Right renal pelvis (tissue), 4 donors: ENCODE results near the gene ABCC1. TPM values are rescaled to one million over a fixed set of nuclear protein-coding genes. Genes with fewer than 3 reads are reported as not detected.

Experiments
- DNase-seq, 4 donors: peaks; one replicate each; pipeline ENCODE4 v3.0.0-alpha.2; 2013; ENCODE audit warnings: low read depth in 4 of 4, low spot score in 3 of 4, missing footprints in 1 of 4
- polyA plus RNA-seq, 4 donors: library from polyadenylated mRNA; unstranded; fragments of 120-200 nt; gene quantifications; one replicate each; pipeline ENCODE4 v1.2.1, GENCODE V29; 2013; ENCODE audit not compliant: insufficient read length in 4 of 4

The ABCC1 gene
- polyA plus RNA-seq, 4 donors, result 23.0 to 25.8 (median 24.6) TPM

DNA sequence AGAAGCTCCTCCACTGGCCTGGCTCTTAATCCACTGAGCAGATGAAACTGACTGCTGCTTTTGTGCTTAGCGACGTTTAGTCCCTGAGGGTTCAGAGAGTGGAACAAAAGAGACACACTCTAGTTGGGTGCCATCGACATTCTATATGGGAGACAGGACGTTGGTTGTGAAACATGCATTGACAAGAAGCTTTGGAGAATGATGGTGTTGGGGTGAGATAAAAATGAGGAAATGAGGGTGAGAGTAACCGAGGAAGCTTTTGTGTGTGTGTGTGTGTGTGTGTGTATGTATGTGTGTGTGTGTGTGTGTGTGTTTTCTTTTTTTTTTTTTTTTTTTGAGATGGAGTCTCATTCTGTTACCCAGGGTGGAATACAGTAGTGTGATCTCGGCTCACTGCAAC lies 89.5 kb downstream of the ABCC1 start:
- DNase-seq, result no peak

DNA sequence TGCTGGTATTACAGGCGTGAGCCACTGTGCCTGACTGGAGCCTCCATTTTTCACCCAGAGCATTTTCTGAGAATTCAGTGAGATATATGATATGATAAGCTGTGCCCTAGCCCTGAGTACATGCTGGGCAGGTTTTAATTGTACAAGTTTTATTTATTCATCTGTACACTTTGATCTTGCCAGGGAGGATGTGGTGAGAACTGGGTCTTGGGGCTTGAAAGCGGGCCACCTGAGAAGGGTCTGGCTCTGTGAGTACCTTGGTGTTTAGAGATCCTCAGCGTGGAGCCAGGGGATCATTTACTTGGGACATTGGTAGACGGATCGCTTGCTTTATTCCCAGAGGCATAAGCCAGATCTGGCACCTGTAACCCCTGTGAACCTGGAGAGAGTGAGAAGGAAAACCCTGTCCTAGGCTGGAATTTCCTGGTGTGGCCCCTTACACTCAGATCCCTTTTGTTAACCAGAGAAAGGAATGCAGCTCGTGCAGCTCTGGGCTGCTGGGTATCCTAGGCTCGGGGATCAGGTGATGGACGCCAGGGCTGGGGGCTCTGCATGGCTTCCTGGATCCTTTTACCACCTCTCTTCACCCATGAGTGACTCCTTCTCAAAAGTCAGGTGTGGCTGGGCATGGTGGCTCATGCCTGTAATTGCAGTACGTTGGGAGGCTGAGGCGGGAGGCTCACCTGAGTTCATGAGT lies 91.9 kb downstream of the ABCC1 start:
- DNase-seq, result no peak

DNA sequence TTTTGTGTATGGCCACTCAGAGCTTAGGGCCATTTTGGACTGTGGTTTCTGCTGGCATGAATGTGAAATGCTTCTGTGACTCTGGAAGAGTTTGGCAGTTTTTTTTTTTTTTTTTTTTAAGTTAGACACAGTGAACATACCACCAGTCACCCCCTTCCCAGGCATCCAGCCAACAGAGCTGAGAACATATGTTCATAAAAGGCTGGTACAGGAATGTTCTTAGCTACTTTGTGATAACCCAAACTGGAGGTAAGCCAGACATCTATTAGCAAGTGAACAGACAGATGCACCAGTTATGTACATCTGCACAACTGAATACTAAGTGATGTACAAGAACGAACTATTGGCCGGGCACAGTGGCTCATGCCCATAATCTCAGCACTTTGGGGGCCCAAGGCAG lies 92.7 kb downstream of the ABCC1 start:
- no peak for DNase-seq

DNA sequence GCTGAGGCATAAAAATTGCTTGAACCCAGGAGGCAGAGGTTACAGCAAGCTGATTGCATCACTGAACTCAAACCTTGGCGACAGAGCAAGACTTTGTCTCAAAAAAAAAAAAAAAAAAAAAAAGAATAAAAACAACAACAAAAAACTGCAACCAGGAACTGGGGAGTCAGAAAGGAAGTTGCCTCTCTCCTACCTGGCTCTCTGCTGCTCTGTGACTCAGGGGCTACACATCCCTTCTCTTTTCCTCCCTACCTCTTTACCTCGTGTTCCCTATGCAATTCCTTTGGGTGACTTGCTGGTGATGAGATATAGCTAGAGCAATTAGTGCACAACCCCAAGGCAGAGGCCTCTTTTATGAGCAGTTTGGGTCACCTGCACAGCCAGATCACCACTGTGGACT lies 95.9 kb downstream of the ABCC1 start:
- DNase-seq, result no peak

DNA sequence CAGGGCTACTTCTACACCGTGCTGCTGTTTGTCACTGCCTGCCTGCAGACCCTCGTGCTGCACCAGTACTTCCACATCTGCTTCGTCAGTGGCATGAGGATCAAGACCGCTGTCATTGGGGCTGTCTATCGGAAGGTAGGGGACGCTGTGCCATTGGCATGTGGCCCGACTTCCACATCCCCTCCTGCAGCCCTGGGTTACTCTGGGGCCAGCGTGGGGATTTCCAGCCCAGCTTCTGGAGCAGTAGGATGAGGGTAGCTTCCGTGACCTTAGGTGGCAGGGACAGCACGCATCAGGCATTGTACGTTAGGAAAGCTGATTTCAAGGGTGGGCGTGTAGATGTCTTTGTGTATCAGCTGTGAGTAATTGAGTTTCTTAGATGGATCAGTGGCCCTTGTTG lies 96.5 kb downstream of the ABCC1 start:
- no peak for DNase-seq

DNA sequence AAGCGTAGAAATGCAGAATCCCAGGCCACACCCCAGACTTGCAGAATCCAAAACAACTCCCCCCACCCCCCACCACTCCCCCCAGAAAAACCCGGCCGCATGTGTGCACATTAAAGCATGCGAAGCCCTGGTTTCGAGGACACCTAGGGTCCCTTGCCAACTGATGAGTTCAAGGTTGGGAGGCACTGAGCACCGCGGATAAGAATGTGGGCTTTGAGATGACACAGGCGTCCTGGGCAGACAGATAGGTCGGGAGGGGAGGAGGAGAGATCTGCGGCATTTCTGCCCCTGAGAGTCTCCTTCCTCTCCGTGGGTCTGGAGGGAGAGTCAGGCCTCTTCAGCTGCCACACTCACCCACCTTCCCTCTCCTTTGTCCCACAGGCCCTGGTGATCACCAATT lies 98.3 kb downstream of the ABCC1 start:
- no peak for DNase-seq

DNA sequence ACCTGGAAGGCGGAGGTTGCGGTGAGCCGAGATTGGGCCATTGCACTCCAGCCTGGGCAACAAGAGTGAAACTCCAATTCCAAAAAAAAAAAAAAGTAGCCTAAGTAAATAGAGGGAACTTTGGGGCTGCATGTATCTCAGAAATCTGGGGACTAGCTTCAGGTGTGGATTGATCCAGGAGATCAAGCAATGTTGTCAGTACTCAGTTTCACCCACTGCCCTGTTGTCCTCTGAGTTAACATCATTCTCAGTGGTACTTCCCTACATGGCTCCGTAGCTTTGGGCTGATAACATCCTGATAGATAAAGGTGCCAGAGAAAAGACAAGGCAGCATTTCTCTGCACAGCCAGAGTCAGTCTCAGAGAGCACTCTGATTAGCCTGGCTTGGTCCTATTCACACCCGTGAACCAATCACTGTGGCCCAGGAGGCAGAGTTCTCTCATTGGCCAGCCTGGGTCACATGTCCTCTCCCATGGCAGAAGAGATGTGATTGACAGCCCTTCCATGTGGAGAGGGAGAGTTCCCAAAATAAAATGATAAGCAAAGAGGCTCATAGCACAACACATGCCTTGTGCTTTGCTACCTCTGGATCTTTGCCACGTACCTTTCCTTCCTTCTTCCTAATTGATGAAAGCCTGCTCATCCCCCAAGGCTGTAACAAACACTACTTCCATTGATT lies 99.6 kb downstream of the ABCC1 start:
- DNase-seq, result no peak

DNA sequence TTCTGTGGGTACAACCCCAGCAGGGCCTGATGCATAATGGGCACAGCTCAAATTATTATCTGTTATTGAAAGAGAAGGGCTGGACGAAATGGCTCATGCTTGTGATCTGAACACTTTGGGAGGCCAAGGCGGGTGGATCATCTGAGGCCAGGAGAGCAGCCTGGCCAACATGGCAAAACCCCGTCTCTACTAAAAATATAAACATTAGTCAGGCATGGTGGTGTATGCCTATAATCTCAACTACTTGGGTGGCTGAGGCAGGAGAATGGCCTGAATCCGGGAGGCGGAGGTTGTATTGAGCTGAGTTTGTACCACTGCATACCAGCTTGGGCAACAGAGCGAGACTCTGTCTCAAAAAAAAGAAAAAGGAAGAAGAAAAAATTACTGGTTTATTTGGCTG lies 100.7 kb downstream of the ABCC1 start:
- no peak for DNase-seq

DNA sequence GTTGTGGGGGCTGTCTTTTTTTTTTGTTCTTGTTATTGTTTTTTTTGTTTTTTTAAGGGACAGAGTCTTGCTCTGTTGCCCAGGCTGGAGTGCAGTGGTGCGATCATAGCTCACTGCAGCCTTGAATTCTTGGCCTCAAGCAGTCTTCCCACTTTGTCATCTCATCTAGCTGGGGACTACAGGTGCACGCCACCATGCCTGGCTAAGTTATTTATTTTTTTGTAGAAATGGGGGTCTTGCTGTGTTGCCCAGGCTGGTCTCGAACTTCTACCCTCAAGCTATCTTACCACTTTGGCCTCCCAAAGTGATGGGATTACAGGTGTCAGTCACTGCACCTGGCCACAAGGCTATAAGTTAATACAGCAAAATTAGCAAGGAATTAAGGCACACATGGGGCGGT lies 101.7 kb downstream of the ABCC1 start:
- no peak for DNase-seq

DNA sequence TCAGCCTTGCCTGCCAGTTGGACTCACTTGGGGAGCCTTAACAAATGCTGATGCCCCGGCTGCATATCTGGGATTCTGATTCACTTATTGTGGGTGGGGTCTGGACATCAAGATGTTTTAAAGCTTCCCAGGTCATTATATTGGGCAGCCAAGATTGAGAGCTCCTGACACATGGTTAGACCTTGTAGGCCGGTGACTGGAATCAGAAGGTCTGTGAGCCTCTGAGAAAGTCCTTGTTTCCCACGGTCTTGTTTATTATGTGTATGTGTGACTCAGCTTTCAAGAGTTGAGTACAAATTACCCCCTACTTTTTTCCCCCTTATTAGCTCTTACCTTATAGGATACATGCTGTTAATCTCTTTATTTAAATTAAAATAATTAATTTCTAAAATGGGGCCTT lies 103.5 kb downstream of the ABCC1 start:
- no peak for DNase-seq

DNA sequence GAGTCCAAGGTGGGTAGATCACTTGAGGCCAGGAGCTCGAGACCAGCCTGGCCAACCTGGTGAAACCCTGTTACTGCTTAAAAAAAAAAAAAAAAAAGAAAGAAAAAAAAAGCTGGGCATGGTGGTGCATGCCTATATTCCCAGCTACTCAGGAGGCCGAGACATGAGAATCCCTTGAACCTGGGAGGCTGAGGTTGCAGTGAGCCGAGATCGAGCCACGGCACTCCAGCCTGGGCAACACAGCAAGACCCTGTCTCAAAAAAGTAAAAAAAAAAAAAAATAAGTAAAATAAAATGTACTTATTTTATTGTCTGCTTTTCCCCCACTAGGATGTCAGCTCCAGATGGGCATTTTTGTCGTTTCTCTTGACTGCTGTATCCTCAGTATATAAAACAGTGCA lies 107.7 kb downstream of the ABCC1 start:
- DNase-seq, result no peak

DNA sequence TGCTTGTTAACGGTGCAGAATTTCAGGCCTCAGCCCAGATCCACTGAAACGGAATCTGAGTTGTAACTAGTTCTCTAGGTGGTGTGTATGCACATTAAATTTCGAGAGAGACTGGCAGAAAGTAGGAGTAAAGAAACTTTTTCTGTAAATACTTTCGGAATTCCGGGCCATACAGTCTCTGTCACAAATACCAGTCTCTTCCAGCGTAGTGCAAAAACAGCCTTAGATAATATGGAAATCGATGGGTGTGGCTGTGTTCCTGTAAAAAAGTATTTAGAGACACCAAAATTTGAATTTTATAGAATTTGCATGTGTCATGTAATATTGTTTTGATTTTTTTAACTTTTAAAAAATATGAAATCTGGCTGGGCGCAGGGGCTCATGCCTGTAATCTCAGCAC lies 109.7 kb downstream of the ABCC1 start:
- DNase-seq, result no peak

DNA sequence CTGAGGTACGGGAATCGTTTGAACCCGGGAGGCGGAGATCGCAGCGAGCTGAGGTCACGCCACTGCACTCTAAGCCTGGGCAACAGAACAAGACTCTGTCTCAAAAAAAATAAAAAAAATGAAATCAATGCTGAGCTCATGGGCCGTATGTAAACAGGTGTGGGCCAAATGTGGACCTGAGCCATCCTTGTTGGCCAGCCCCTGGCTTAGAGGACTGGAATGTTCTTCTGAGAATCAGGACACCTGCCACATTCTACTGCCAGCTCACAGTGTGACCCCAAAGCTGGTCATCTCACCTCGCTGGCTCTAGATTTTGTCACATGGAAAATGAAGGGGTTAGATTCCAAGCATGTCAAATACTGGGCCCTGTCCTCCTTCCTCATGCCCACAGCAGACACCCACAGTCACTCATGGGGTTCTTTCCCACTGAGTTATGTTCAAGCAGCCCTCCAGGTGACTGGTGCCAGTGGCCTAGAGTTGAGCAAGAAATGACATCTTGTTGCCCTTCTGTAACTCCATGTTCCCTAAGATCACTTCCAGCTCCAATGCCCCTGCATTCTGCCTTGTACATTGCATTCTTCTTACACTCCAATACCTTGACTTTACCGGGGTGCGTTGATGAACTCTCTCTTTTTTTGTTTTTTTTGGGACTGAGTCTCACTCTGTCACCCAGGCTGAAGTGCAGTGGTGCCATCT lies 110.6 kb downstream of the ABCC1 start:
- DNase-seq, result no peak

DNA sequence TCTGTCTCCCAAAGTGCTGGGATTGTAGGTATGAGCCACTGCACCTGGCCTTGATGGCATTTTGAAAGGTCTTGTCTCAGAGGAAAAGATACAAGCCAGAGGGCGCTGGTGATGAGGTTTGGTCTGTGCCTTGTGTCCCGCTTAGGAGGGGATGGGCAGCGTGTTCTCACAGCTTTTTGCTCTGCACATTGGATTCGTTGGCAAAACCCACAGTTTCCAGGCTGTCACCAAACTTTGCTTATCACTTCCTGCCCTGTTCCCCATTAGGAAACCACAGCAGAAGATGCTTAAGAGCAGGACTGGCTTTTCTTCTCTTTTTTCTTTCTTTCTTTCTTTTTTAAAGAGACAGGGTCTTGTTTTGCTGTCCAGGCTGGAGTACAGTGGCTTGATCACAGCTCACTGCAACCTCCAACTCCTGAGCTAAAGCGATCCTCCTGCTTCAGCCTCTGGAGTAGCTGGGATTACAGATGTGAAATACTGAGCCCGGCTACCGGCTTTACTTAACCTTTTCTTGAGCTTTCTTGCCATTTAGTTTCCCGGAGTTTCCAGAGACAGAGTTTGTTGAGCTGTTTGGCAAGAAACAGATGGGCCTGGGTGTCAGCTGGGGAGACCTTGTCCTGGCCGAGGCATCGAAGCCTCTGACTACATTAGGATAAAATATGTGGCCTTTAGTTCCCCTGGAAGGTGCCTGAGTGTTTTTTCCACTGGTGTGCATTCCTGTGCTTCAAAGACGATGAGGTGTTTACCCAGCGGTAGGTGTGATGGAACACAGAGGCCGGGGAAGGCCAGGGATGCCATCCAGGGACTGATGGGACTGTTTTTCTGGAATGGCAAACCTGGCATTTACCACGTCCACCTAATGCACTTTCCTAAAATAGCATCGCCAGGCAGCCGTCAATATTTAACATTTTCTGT lies 112.9 kb downstream of the ABCC1 start:
- no peak for DNase-seq

DNA sequence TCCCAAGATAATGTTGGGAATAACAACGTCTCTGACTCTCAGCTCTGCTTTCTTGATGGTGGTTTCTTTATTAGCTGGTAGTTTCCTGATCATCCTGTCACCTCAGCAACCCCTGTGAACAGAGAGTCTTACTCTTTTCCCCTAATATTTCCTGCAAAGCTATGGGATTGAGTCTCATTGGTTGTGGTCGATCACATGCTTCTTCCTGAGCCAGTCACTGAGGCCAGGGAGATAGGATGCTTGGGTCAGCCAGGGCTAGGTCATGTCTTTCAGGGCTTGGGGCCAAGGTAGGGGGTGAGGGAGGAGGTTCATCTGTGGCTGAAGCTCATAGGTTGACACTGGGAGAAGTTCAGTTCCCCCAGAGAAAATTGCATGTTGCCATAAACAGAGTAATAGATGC lies 114.3 kb downstream of the ABCC1 start:
- no peak for DNase-seq

DNA sequence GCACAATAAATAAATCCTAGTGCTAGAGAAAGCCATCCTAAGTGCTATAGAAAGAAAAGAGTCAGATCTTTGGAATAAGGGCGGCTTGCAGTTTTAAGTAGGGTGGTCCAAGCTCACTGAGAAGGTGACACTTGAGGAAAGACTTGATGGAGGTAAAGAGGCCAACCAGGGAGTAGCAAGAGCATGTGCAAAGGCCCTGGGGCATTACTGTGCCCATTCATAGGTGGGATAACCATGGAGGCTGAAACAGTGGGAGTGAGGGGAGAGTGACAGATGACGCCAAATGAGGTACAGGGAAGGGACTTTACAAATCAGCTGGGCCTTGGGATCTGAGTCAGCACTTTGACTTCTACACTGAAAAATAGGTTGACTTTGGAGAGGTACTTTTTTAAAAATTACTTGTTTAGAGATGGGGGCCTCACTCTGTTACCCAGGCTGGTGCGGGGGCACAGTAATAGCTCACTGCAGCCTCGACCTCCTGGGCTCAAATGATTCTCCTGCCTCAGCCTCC lies 115.5 kb downstream of the ABCC1 start:
- no peak for DNase-seq

DNA sequence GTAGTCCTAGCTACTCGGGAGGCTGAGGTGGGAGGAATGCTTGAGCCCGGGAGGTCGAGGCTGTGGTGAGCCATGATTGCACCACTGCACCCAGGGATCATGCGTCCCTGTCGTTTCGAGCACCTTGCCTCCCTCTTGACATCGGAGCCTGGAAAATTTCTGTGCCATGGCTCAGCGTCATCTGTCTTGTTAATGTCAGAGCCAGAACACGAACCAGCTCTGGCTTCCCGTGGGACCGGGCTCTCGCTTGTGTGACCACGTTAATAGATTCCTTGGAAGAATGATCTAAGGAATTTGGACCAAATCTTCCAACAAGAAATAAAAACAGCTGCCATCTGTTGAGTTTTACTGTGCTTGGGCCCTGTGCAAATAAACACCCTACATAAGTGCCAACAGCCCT lies 117.7 kb downstream of the ABCC1 start:
- no peak for DNase-seq

DNA sequence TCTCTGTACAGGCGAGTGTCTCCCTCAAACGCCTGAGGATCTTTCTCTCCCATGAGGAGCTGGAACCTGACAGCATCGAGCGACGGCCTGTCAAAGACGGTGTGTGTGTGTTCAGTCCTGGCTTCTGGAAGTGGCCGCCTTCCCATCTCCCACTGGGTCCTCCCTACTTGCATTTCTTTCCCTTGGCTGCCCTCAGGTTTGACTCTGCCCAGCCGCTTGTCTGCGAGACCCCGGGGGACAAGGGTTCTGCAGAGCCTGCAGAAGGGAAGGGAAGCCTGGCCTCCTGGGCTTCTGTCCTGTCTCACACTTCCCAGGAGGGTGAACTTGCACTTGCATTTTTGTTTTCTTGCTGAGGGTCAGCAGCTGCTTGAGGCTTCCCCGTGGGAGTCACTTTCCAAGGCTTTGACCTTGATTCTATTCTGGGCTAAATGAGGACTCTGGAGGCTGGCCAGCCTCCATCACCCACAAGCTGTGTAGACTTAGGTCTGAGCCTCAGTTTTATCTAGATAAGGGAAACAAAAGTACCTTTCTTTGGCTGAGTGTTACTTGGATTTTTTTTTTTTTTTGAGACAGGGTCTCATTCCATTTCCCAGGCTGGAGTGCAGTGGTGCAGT lies 122.3 kb downstream of the ABCC1 start:
- DNase-seq, result no peak

DNA sequence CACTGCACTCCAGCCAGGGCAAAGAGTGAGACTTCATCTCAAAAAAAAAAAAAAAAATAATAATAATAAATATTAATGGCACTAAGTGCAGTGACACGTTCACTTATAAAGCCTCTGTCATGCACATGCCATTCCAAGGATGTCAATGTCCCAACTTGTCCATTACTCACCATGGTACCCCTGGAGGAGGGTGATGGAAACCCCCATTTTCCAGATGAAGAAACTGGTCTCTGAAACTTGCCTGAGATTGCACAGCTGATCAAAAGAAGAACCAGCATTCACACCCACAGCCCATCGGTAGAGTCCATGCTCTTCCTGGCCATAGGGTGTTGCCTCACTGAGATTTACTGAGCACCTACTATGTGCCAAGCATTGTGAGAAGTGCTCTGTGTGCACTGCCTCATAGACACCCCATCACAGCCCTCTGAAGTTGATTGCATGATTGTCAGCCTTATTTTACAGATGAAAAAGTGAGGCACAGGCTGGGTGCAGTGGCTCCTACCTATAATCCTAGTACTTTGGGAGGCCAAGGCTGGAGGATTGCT lies 123.7 kb downstream of the ABCC1 start:
- DNase-seq, result no peak
